SK-N-MC (cell line): Measurements from ENCODE around the gene FAT2.

Experiments used
- DNase-seq: peaks from one replicate; pipeline ENCODE4 v3.0.0-alpha.2; 2011; ENCODE audit warnings: low read depth, low spot score
- H3K27ac ChIP-seq: fragments of 200-600 bp; sonication (generic); 2 replicates; pipeline ENCODE4 v1.5.1; 2016; ENCODE audit warnings: mixed run types
- H3K36me3 ChIP-seq: fragments of 200-600 bp; sonication (generic); 2 replicates; pipeline ENCODE4 v1.6.1; 2017; ENCODE audit warnings: antibody characterized with exemption, low read length, mixed read lengths; ENCODE audit not compliant: insufficient read depth
- H3K4me3 ChIP-seq: fragments of 200-600 bp; sonication (generic); 2 replicates; pipeline ENCODE4 v1.5.1; 2016
- H3K9ac ChIP-seq: fragments of 200-600 bp; sonication (generic); 2 replicates; pipeline ENCODE4 v1.8.0; 2017; ENCODE audit warnings: mixed run types, mixed read lengths; ENCODE audit not compliant: insufficient read length
- H3K9me3 ChIP-seq: fragments of 200-600 bp; sonication (generic); 2 replicates; pipeline ENCODE4 v1.6.1; 2017; ENCODE audit warnings: low read depth, mild to moderate bottlenecking, antibody characterized with exemption, low read length, moderate library complexity, mixed read lengths
- EZH2 ChIP-seq: fragments of 200-600 bp; sonication (generic); IDR thresholded peaks from one replicate; pipeline ENCODE4 v1.6.1; 2017; ENCODE audit warnings: antibody characterized with exemption
- FOXP2 ChIP-seq: optimal IDR thresholded peaks from 2 replicates; pipeline ENCODE3; 2011; ENCODE audit warnings: mild to moderate bottlenecking, moderate library complexity; ENCODE audit not compliant: insufficient read depth; ENCODE audit errors: extremely low read length, control extremely low read depth
- POLR2AphosphoS5 ChIP-seq: IDR thresholded peaks from 2 replicates; pipeline ENCODE4 v1.6.1; 2012; ENCODE audit warnings: mild to moderate bottlenecking, low read depth, low read length, borderline replicate concordance

FAT2 gene

DNA sequence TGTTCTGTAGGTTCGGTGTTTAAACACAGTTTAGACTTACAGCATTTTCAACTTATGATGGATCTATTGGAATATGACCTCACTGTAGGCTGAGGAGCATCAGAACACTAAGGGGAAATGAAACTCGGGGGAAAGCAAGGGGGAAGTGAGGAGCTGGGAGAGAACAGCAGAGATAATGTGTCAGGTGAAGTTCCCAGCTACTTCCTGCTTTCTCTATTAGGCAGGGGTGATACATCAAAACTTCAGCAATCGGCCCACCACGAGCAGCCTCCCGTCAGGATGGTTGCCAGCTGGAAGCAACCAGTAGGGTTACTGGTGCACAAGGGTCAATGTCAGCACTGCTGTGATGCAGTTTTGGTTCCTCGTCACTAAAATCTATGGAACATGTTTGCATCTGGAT, 34.3 kb downstream of the FAT2 start:
- no peak overlapping the region for H3K4me3 ChIP-seq
- H3K36me3 ChIP-seq, result no peaks in the 10 kb centered on the region
- H3K27ac ChIP-seq, result no peak overlapping the region
- TF ChIP-seq POLR2AphosphoS5, result no peak
- no peak for TF ChIP-seq FOXP2
- TF ChIP-seq EZH2, result no peak
- no peaks in the 10 kb centered on the region for H3K9me3 ChIP-seq
- no peak for DNase-seq
- no peak overlapping the region for H3K9ac ChIP-seq

DNA sequence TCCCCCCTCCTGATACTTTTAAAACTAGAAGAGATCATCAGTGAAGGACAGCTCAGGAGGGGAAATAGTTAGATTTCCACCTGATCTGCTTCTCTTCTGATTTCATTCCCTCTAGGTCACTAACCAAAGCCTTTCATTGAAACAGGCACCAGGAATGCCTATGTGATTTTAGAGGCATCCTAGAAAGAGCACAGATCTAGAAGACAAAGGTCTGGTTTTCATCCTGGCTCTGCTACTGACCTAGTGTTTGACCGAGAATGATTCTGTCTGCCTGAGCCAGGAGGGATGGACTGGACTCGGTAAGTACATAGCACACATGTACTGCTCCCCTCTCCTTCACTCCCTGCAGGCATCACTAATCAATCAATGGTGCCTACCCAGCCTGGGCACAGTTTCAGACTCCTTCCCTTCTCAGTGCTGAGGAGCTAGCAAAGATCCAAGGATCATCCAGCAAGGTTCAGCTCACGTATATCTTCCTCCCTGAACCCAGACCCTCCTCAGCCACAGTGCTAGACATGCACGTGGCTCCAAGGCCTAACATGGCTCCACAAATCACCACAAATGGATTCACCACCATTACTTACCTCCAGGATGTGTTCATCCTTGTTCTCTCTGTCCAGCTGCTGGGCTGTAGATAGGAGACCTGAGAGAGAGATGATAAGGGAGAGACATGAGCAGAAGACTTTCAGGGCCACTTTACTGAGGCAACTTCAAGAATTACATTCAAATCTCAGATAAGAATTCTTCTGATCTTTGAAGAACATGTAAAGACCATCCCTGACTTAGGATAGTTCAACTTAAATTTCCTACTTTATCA, 35.2 kb downstream of the FAT2 start:
- TF ChIP-seq FOXP2 (no peak), EZH2 (no peak), POLR2AphosphoS5 (no peak)
- no peak overlapping the region for H3K27ac ChIP-seq
- no peaks in the 10 kb centered on the region for H3K36me3 ChIP-seq
- H3K9ac ChIP-seq, result no peak overlapping the region
- no peak overlapping the region for H3K4me3 ChIP-seq
- DNase-seq, result no peak
- no peaks in the 10 kb centered on the region for H3K9me3 ChIP-seq

DNA sequence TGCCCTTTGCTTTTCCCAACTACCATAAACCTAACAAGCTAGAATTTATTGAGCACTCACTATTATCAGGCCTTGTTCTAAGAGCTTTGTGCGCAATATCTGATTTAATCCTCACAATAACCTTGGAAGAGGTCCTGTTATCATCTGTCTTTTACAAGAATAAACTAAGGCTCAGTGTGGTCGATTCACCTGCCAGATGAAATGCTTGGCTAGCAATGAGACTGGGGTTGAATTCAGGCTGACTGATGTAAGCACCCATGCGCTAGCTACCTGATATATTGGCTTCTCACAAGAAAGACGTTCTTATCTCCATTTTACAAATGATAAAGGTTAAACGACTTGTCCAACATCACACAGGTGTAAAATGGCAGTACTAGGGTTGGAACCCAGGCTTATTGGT, 37.4 kb downstream of the FAT2 start:
- H3K4me3 ChIP-seq, result no peak overlapping the region
- H3K9me3 ChIP-seq, result no peaks in the 10 kb centered on the region
- DNase-seq, result no peak
- H3K27ac ChIP-seq, result no peak overlapping the region
- no peak overlapping the region for H3K9ac ChIP-seq
- no peaks in the 10 kb centered on the region for H3K36me3 ChIP-seq
- TF ChIP-seq POLR2AphosphoS5 (no peak), EZH2 (no peak), FOXP2 (no peak)

DNA sequence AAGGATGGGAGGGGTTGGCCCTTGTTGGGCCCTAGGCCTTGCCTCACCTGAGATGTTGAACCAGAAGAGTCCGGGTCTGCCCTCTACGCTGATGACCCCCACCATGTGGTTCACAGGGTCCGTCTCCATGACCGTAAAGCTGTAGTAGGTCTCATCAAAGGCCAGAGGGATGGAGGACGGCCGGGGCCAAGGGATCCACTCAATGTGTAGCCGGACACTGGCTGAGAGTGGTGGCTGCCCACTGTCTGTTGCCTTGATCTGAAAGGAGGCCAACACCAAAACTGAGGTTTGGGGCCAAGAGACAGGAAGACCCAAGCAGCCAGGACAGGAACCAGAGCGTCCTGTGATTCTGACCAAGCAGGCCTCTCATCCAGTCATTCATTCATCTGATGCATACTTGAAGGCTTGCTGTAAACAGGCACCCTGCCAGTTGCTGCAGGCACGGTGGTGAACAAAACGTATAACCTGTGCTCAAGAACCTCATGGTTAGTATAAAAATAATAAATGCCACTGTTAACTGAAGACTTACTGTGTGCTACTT, 37.9 kb downstream of the FAT2 start:
- Histone ChIP-seq H3K27ac (no peak overlapping the region), H3K4me3 (no peak overlapping the region), H3K36me3 (no peaks in the 10 kb centered on the region), H3K9ac (no peak overlapping the region), H3K9me3 (no peaks in the 10 kb centered on the region)
- no peak for DNase-seq
- TF ChIP-seq EZH2, result no peak
- no peak for TF ChIP-seq FOXP2
- TF ChIP-seq POLR2AphosphoS5, result no peak

DNA sequence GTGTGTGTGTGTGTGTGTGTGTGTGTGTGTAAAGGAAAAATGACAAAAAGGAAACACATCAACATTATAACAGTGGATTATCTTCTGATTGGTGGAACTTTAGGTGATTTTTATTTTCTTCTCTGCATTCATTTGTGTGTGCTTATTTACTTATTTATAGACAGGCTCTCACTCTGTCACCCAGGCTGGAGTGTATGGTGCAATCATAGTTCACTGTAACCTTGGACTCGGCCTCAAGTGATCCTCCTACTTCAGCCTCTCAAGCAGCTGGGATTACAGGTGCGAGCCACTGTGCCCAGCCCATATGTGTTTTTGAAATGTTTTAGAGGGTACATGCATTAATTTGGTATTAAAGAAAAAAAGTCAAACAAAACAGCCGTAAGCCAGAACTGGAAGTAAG, 39.1 kb downstream of the FAT2 start:
- no peak for DNase-seq
- no peak overlapping the region for H3K9ac ChIP-seq
- no peak overlapping the region for H3K27ac ChIP-seq
- no peaks in the 10 kb centered on the region for H3K9me3 ChIP-seq
- no peak for TF ChIP-seq EZH2
- TF ChIP-seq POLR2AphosphoS5, result no peak
- no peak for TF ChIP-seq FOXP2
- no peak overlapping the region for H3K4me3 ChIP-seq
- no peaks in the 10 kb centered on the region for H3K36me3 ChIP-seq

DNA sequence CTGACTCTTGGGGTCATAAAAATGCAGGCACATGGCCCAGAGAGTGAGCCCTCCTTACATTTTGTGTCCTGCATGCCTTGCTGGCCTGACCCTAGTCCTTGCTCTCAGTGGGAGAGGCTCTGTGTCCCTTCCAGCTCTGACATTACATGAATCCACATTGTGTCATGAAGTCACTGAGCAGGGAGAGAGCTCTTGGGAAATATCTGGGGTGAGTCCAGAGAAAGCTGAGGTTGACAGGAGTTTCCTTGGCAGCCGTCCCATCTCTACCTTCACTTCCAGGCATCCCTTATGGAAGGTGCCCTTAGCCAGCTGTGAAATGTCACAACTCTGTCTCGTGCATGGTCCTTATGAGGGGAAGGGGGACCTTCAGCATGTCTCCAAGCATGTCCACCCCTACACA, 41.0 kb downstream of the FAT2 start:
- H3K4me3 ChIP-seq, result no peak overlapping the region
- TF ChIP-seq POLR2AphosphoS5 (no peak), FOXP2 (no peak), EZH2 (no peak)
- H3K36me3 ChIP-seq, result no peaks in the 10 kb centered on the region
- no peak overlapping the region for H3K9ac ChIP-seq
- DNase-seq, result no peak
- no peaks in the 10 kb centered on the region for H3K9me3 ChIP-seq
- no peak overlapping the region for H3K27ac ChIP-seq

DNA sequence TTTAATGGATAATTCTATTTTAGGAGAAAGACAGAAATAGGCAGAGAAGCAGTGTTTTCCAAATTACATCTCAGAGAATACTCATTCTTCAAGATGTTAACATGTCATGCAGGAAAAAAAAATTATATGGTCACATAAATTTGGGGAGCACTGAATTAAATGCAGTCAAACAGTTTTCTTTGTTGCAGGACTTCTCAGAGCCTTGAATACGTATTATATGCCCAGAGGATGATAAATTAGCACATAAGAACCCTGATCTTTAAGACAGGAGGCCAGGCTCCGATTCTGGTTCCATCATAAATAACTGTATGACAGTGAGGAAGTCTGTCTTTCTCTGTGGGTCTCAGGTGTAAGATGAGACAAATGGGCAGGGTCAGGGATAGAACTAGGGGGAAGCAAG, 41.4 kb downstream of the FAT2 start:
- Histone ChIP-seq H3K27ac (no peak overlapping the region), H3K36me3 (no peaks in the 10 kb centered on the region), H3K4me3 (no peak overlapping the region), H3K9me3 (no peaks in the 10 kb centered on the region), H3K9ac (no peak overlapping the region)
- no peak for DNase-seq
- TF ChIP-seq FOXP2 (no peak), POLR2AphosphoS5 (no peak), EZH2 (no peak)

DNA sequence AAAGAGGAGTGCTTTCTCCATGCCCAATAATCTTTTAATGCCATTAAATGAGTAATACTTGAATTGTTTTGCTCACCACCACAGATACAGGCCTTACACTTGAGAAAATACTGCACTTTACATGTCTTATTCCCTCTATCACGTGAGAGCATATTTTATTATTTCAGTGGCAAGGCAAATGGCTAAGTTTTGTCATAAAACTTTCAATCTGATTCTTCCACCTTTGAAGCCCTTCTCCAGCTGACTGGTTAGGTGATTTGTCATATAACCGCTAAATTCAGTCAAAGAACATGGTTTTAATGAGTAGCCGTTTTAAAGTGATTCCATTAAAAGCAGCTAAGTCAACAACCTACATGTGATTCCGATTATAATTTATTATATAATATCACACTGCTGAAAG, 43.8 kb downstream of the FAT2 start:
- Histone ChIP-seq H3K4me3 (no peak overlapping the region), H3K36me3 (no peaks in the 10 kb centered on the region), H3K27ac (no peak overlapping the region), H3K9ac (no peak overlapping the region), H3K9me3 (no peaks in the 10 kb centered on the region)
- DNase-seq, result no peak
- TF ChIP-seq FOXP2, result no peak
- no peak for TF ChIP-seq POLR2AphosphoS5
- no peak for TF ChIP-seq EZH2

DNA sequence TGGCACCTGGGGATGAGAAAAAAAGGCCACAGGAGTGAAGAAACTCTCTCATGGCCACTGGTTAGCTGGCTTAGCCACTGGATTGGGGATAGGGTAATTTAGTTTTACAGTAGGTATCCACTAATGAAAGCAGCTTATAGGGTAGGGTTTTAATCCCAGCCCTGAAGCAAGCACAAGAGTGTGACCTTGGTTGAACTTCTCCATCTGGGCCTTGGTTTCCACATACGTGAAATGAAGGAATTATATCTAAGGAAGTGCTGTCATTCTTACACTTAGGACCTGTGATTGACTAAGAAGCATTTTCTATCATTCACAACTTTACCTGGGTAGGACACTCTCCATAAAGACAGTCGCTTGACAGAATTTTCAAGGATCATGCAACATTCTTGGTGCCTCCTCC, 49.6 kb downstream of the FAT2 start:
- no peak for TF ChIP-seq EZH2
- no peak for TF ChIP-seq POLR2AphosphoS5
- no peak for DNase-seq
- no peak overlapping the region for H3K9ac ChIP-seq
- H3K4me3 ChIP-seq, result no peak overlapping the region
- no peaks in the 10 kb centered on the region for H3K36me3 ChIP-seq
- no peak overlapping the region for H3K27ac ChIP-seq
- H3K9me3 ChIP-seq, result no peaks in the 10 kb centered on the region
